Peyer's patch (tissue), 4 donors: Measurements from ENCODE around the gene RASSF4.

Experiments
- CTCF ChIP-seq, 6 experiments: fragments of 450-650 bp in 4 of 6; fragments of 200-600 bp in 2 of 6; sonication (generic) in 1 of 6; IDR thresholded peaks; one replicate each; pipeline ENCODE4 v1.5.1; 2017 to 2019; ENCODE audit warnings: antibody characterized with exemption in 6 of 6, mild to moderate bottlenecking in 3 of 6, moderate library complexity in 1 of 6
- POLR2A ChIP-seq, 2 donors: fragments of 450-650 bp; IDR thresholded peaks; one replicate each; pipeline ENCODE4 v1.5.1; 2017; ENCODE audit warnings: antibody characterized with exemption in 2 of 2, mild to moderate bottlenecking in 2 of 2, moderate library complexity in 2 of 2

GRCh38 chr10:44925224-44925623 lies 34.4 kb upstream of the RASSF4 start:
- no peak for TF ChIP-seq POLR2A (IDR thresholded peaks at IDR 0.05)
- no peak for TF ChIP-seq CTCF (IDR thresholded peaks at IDR 0.05)
